G401.6 (cell line): ENCODE data around the gene ENTPD1.
"Not testable (repeated sequence)": the region's sequence is repeated elsewhere in the genome, so short reads cannot be mapped to it uniquely, and the experiment has no call there.

Experiments used
- FAIRE-seq: peaks from 2 replicates; lab custom pipeline; 2012; peaks lifted over from hg19 to GRCh38; lab: Jason Lieb, UNC

ENTPD1 gene

GRCh38 chr10:95756041-95756761, at the start of gene ENTPD1:
Gene ENTPD1 (plus strand): TSS chr10:95756163. CDS start chr10:95756240, 77 bp downstream.
- no peak for FAIRE-seq

- FAIRE-seq = no peak
Measured at GRCh38 chr10:95706573-95706972, 49.4 kb upstream of the ENTPD1 start.

GRCh38 chr10:95706990-95707389, 49.0 kb upstream of the ENTPD1 start:
- FAIRE-seq = no peak

GRCh38 chr10:95711492-95711891, 44.5 kb upstream of the ENTPD1 start:
- FAIRE-seq = no peak

- FAIRE-seq = no peak
Measured at GRCh38 chr10:95716466-95716865, 39.5 kb upstream of the ENTPD1 start.

- no peak for FAIRE-seq
Measured at GRCh38 chr10:95716866-95717265, 39.1 kb upstream of the ENTPD1 start.

- not testable (repeated sequence) for FAIRE-seq
Measured at GRCh38 chr10:95720745-95721144, 35.2 kb upstream of the ENTPD1 start.

GRCh38 chr10:95722496-95722895, 33.5 kb upstream of the ENTPD1 start:
- FAIRE-seq = not testable (repeated sequence)

GRCh38 chr10:95728526-95728925, 27.4 kb upstream of the ENTPD1 start:
- FAIRE-seq = no peak

GRCh38 chr10:95729323-95730055, 26.5 kb upstream of the ENTPD1 start:
- FAIRE-seq = no peak

GRCh38 chr10:95730233-95730632, 25.7 kb upstream of the ENTPD1 start:
- FAIRE-seq = no peak

GRCh38 chr10:95732907-95733306, 23.1 kb upstream of the ENTPD1 start:
- not testable (repeated sequence) for FAIRE-seq

- no peak for FAIRE-seq
Measured at GRCh38 chr10:95739056-95739455, 16.9 kb upstream of the ENTPD1 start.

- no peak for FAIRE-seq
Measured at GRCh38 chr10:95741807-95742467, 14.0 kb upstream of the ENTPD1 start.

GRCh38 chr10:95742485-95742884, 13.5 kb upstream of the ENTPD1 start:
- FAIRE-seq = no peak

- no peak for FAIRE-seq
Measured at GRCh38 chr10:95742962-95743535, 12.9 kb upstream of the ENTPD1 start.

GRCh38 chr10:95745501-95745900, 10.5 kb upstream of the ENTPD1 start:
- no peak for FAIRE-seq

GRCh38 chr10:95748349-95748748, 7.6 kb upstream of the ENTPD1 start:
- FAIRE-seq = no peak

GRCh38 chr10:95755511-95756004, 405 bp upstream of the ENTPD1 start:
- FAIRE-seq = no peak

GRCh38 chr10:95756809-95757684, 1.1 kb downstream of the ENTPD1 start:
- FAIRE-seq = no peak

GRCh38 chr10:95758351-95759025, 2.5 kb downstream of the ENTPD1 start:
- FAIRE-seq = no peak
